Measurements from ENCODE around the gene MAMDC2.

MAMDC2 gene

GRCh38 chr9:70093095-70093494 lies 49.4 kb downstream of the MAMDC2 start:
- no peak for TF ChIP-seq ZNF274 (IDR thresholded peaks at IDR 0.05; ENCODE audit: low read depth, low read length)
- H3K4me3 ChIP-seq (ENCODE audit: low read length), result no peak overlapping the region

- no peak overlapping the region for H3K4me3 ChIP-seq (ENCODE audit: low read length)
- TF ChIP-seq ZNF274 (IDR thresholded peaks at IDR 0.05; ENCODE audit: low read depth, low read length), result no peak
Observed at GRCh38 chr9:70093944-70094343, 50.3 kb downstream of the MAMDC2 start.

GRCh38 chr9:70094747-70095146 lies 51.1 kb downstream of the MAMDC2 start:
- no peak overlapping the region for H3K4me3 ChIP-seq (ENCODE audit: low read length)
- TF ChIP-seq ZNF274 (IDR thresholded peaks at IDR 0.05; ENCODE audit: low read depth, low read length), result no peak

GRCh38 chr9:70097187-70097586 lies 53.5 kb downstream of the MAMDC2 start:
- TF ChIP-seq ZNF274 (IDR thresholded peaks at IDR 0.05; ENCODE audit: low read depth, low read length), result no peak
- H3K4me3 ChIP-seq (ENCODE audit: low read length), result no peak overlapping the region

- H3K4me3 ChIP-seq (ENCODE audit: low read length), result no peak overlapping the region
Observed at GRCh38 chr9:70100362-70100761, 56.7 kb downstream of the MAMDC2 start.

GRCh38 chr9:70101265-70101664 lies 57.6 kb downstream of the MAMDC2 start:
- no peak for TF ChIP-seq ZNF274 (IDR thresholded peaks at IDR 0.05; ENCODE audit: low read depth, low read length)
- H3K4me3 ChIP-seq (ENCODE audit: low read length), result no peak overlapping the region

More at GRCh38 chr9:70100362-70100761, 56.7 kb downstream of the MAMDC2 start:
- TF ChIP-seq ZNF274 (IDR thresholded peaks at IDR 0.05; ENCODE audit: low read depth, low read length), result no peak

GRCh38 chr9:70105147-70105546 lies 61.5 kb downstream of the MAMDC2 start:
- H3K4me3 ChIP-seq (ENCODE audit: low read length), result no peak overlapping the region
- no peak for TF ChIP-seq ZNF274 (IDR thresholded peaks at IDR 0.05; ENCODE audit: low read depth, low read length)

GRCh38 chr9:70106571-70106970 lies 62.9 kb downstream of the MAMDC2 start:
- no peak overlapping the region for H3K4me3 ChIP-seq (ENCODE audit: low read length)
- no peak for TF ChIP-seq ZNF274 (IDR thresholded peaks at IDR 0.05; ENCODE audit: low read depth, low read length)

- no peak for TF ChIP-seq ZNF274 (IDR thresholded peaks at IDR 0.05; ENCODE audit: low read depth, low read length)
- no peak overlapping the region for H3K4me3 ChIP-seq (ENCODE audit: low read length)
Observed at GRCh38 chr9:70107558-70107957, 63.9 kb downstream of the MAMDC2 start.

- TF ChIP-seq ZNF274 (IDR thresholded peaks at IDR 0.05; ENCODE audit: low read depth, low read length), result no peak
- no peak overlapping the region for H3K4me3 ChIP-seq (ENCODE audit: low read length)
Observed at GRCh38 chr9:70108181-70108580, 64.5 kb downstream of the MAMDC2 start.

GRCh38 chr9:70110194-70111041 lies 66.8 kb downstream of the MAMDC2 start:
- no peak for TF ChIP-seq ZNF274 (IDR thresholded peaks at IDR 0.05; ENCODE audit: low read depth, low read length)
- H3K4me3 ChIP-seq (ENCODE audit: low read length), result no peak overlapping the region

GRCh38 chr9:70111042-70111602 lies 67.5 kb downstream of the MAMDC2 start:
- no peak for TF ChIP-seq ZNF274 (IDR thresholded peaks at IDR 0.05; ENCODE audit: low read depth, low read length)
- no peak overlapping the region for H3K4me3 ChIP-seq (ENCODE audit: low read length)

GRCh38 chr9:70111641-70112236 lies 68.1 kb downstream of the MAMDC2 start:
- no peak for TF ChIP-seq ZNF274 (IDR thresholded peaks at IDR 0.05; ENCODE audit: low read depth, low read length)
- H3K4me3 ChIP-seq (ENCODE audit: low read length), result no peak overlapping the region

- TF ChIP-seq ZNF274 (IDR thresholded peaks at IDR 0.05; ENCODE audit: low read depth, low read length), result no peak
- H3K4me3 ChIP-seq (ENCODE audit: low read length), result no peak overlapping the region
Observed at GRCh38 chr9:70112981-70113380, 69.3 kb downstream of the MAMDC2 start.
